Stomach smooth muscle (tissue), 2 donors: ENCODE results near the gene CRYBG1.
"Not testable (repeated sequence)": the region's sequence is repeated elsewhere in the genome, so short reads cannot be mapped to it uniquely, and the experiment has no call there.

Source experiments
- H3K27ac ChIP-seq: one replicate; pipeline ENCODE4 v1.7.0; 2013; ENCODE audit warnings: mild to moderate bottlenecking, low read length, inconsistent platforms
- H3K27me3 ChIP-seq, 2 donors: one replicate each; pipeline ENCODE4 v1.7.0; 2013; ENCODE audit warnings: low read length in 2 of 2; ENCODE audit not compliant: insufficient read depth in 2 of 2, control insufficient read depth in 1 of 2
- H3K36me3 ChIP-seq, 2 donors: one replicate each; pipeline ENCODE4 v1.7.0; 2013; ENCODE audit warnings: low read length in 2 of 2; ENCODE audit not compliant: control insufficient read depth in 2 of 2, insufficient read depth in 2 of 2
- H3K4me1 ChIP-seq: one replicate; pipeline ENCODE4 v1.7.0; 2013; ENCODE audit warnings: low read length; ENCODE audit not compliant: control insufficient read depth, insufficient read depth
- H3K4me3 ChIP-seq, 2 donors: one replicate each; pipeline ENCODE4 v1.7.0; 2013; ENCODE audit warnings: low read length in 2 of 2
- H3K9ac ChIP-seq, 2 donors: one replicate each; pipeline ENCODE4 v1.7.0; 2013; ENCODE audit warnings: low read length in 2 of 2, mild to moderate bottlenecking in 1 of 2
- H3K9me3 ChIP-seq, 2 donors: one replicate each; pipeline ENCODE4 v1.7.0; 2013; ENCODE audit warnings: low read length in 2 of 2; ENCODE audit not compliant: control insufficient read depth in 2 of 2
- donor health status: healthy.
- donor health status: Pancreatic carcinoma.

CRYBG1 gene

GRCh38 chr6:106515582-106515981 lies 155.1 kb downstream of the CRYBG1 start:
- H3K27ac ChIP-seq, H3K9me3 ChIP-seq, H3K9ac ChIP-seq, H3K4me3 ChIP-seq, H3K36me3 ChIP-seq: not testable (repeated sequence)
- Histone ChIP-seq H3K27me3 (peaks cover 12 to 28% of the 10 kb centered on the region in 2 donors), H3K4me1 (peaks cover 17% of the 10 kb centered on the region)

GRCh38 chr6:106516616-106517015 lies 156.1 kb downstream of the CRYBG1 start:
- H3K9me3 ChIP-seq = no peaks in the 10 kb centered on the region
- no peak overlapping the region for H3K9ac ChIP-seq
- H3K27me3 ChIP-seq = peaks cover 11 to 18% of the 10 kb centered on the region in 2 donors
- no peak overlapping the region for H3K27ac ChIP-seq
- no peak overlapping the region for H3K4me3 ChIP-seq
- H3K4me1 ChIP-seq = peaks cover 14% of the 10 kb centered on the region
- H3K36me3 ChIP-seq = no peaks in the 10 kb centered on the region

- H3K27ac ChIP-seq = no peak overlapping the region
- H3K36me3 ChIP-seq = no peaks in the 10 kb centered on the region
- no peaks in the 10 kb centered on the region for H3K9me3 ChIP-seq
- no peak overlapping the region for H3K9ac ChIP-seq
- H3K4me3 ChIP-seq = no peak overlapping the region
- H3K27me3 ChIP-seq = peaks cover 6 to 9% of the 10 kb centered on the region in 2 donors
- peaks cover 5% of the 10 kb centered on the region for H3K4me1 ChIP-seq
Measured at GRCh38 chr6:106517706-106518105, 157.2 kb downstream of the CRYBG1 start.

GRCh38 chr6:106518748-106519147 lies 158.2 kb downstream of the CRYBG1 start:
- peaks cover 2% of the 10 kb centered on the region for H3K4me1 ChIP-seq
- H3K27me3 ChIP-seq = peaks cover 6% of the 10 kb centered on the region in 2 donors
- no peak overlapping the region for H3K4me3 ChIP-seq
- no peak overlapping the region for H3K9ac ChIP-seq
- no peaks in the 10 kb centered on the region for H3K36me3 ChIP-seq
- no peak overlapping the region for H3K27ac ChIP-seq
- H3K9me3 ChIP-seq = no peaks in the 10 kb centered on the region

- Histone ChIP-seq H3K4me1 (peaks cover 2% of the 10 kb centered on the region), H3K4me3 (no peak overlapping the region), H3K9me3 (no peaks in the 10 kb centered on the region), H3K36me3 (no peaks in the 10 kb centered on the region), H3K27me3 (peaks cover 0 to 6% of the 10 kb centered on the region in 2 donors), H3K9ac (no peak overlapping the region), H3K27ac (no peak overlapping the region)
Measured at GRCh38 chr6:106519460-106520394, 159.2 kb downstream of the CRYBG1 start.

GRCh38 chr6:106520711-106521401 lies 160.3 kb downstream of the CRYBG1 start:
- Histone ChIP-seq H3K4me1 (peaks cover 2% of the 10 kb centered on the region), H3K27ac (no peak overlapping the region), H3K9me3 (no peaks in the 10 kb centered on the region), H3K4me3 (no peak overlapping the region), H3K27me3 (peaks cover 0 to 6% of the 10 kb centered on the region in 2 donors), H3K36me3 (no peaks in the 10 kb centered on the region), H3K9ac (no peak overlapping the region)

GRCh38 chr6:106522562-106523250 lies 162.2 kb downstream of the CRYBG1 start:
- H3K9ac ChIP-seq = no peak overlapping the region
- H3K36me3 ChIP-seq = no peaks in the 10 kb centered on the region
- H3K4me3 ChIP-seq = no peak overlapping the region
- H3K27ac ChIP-seq = no peak overlapping the region
- H3K27me3 ChIP-seq = peaks cover 0 to 6% of the 10 kb centered on the region in 2 donors
- peaks cover 2% of the 10 kb centered on the region for H3K4me1 ChIP-seq
- H3K9me3 ChIP-seq = no peaks in the 10 kb centered on the region

GRCh38 chr6:106525107-106525881 lies 164.8 kb downstream of the CRYBG1 start:
- H3K4me1 ChIP-seq = no peaks in the 10 kb centered on the region
- H3K9me3 ChIP-seq = no peaks in the 10 kb centered on the region
- H3K27ac ChIP-seq = no peak overlapping the region
- H3K36me3 ChIP-seq = no peaks in the 10 kb centered on the region
- H3K9ac ChIP-seq = no peak overlapping the region
- no peaks in the 10 kb centered on the region for H3K27me3 ChIP-seq
- no peak overlapping the region for H3K4me3 ChIP-seq

- H3K9me3 ChIP-seq = no peaks in the 10 kb centered on the region
- H3K27ac ChIP-seq = no peak overlapping the region
- H3K27me3 ChIP-seq = no peaks in the 10 kb centered on the region
- H3K4me3 ChIP-seq = no peak overlapping the region
- H3K4me1 ChIP-seq = no peaks in the 10 kb centered on the region
- no peak overlapping the region for H3K9ac ChIP-seq
- H3K36me3 ChIP-seq = no peaks in the 10 kb centered on the region
Measured at GRCh38 chr6:106525882-106526275, 165.4 kb downstream of the CRYBG1 start.

- H3K9me3 ChIP-seq = no peaks in the 10 kb centered on the region
- H3K27me3 ChIP-seq = no peaks in the 10 kb centered on the region
- no peak overlapping the region for H3K4me3 ChIP-seq
- no peaks in the 10 kb centered on the region for H3K4me1 ChIP-seq
- H3K9ac ChIP-seq = no peak overlapping the region
- no peak overlapping the region for H3K27ac ChIP-seq
- no peaks in the 10 kb centered on the region for H3K36me3 ChIP-seq
Measured at GRCh38 chr6:106527117-106527516, 166.6 kb downstream of the CRYBG1 start.
